Aorta (tissue), 5 donors: ENCODE results near the gene NOVA1. TPM values are rescaled to one million over a fixed set of nuclear protein-coding genes. Genes with fewer than 3 reads are reported as not detected.

Experiments used
- ATAC-seq: fragments of 200-7000 bp; cut with Tn5 transposase; one replicate; pipeline ENCODE4 v1.9.1; 2022; ENCODE audit warnings: moderate library complexity; ENCODE audit not compliant: low FRiP score
- DNase-seq, 2 donors: peaks; one replicate each; pipeline ENCODE4 v3.0.0-alpha.2; 2020
- H3K27ac ChIP-seq, 2 donors: one replicate each; pipeline ENCODE4 v1.5.1; 2013; ENCODE audit warnings: low read length in 2 of 2, mild to moderate bottlenecking in 2 of 2, moderate library complexity in 2 of 2, control low read depth in 1 of 2, inconsistent platforms in 1 of 2, low read depth in 1 of 2
- H3K27me3 ChIP-seq, 2 donors: one replicate each; pipeline ENCODE4 v1.6.1; 2013; ENCODE audit warnings: control low read depth in 1 of 2, low read length in 1 of 2, mild to moderate bottlenecking in 1 of 2, moderate library complexity in 1 of 2; ENCODE audit not compliant: insufficient read depth in 2 of 2, control insufficient read depth in 1 of 2
- H3K36me3 ChIP-seq, 2 donors: one replicate each; pipeline ENCODE4 v1.6.1; 2013; ENCODE audit warnings: control low read depth in 1 of 2, low read length in 1 of 2, mild to moderate bottlenecking in 1 of 2; ENCODE audit not compliant: insufficient read depth in 2 of 2, control insufficient read depth in 1 of 2
- H3K4me1 ChIP-seq, 2 donors: one replicate each; pipeline ENCODE4 v1.6.1; 2013; ENCODE audit warnings: low read length in 2 of 2, control low read depth in 1 of 2, mild to moderate bottlenecking in 1 of 2, moderate library complexity in 1 of 2; ENCODE audit not compliant: insufficient read depth in 2 of 2, control insufficient read depth in 1 of 2
- H3K4me3 ChIP-seq, 2 donors: one replicate each; pipeline ENCODE4 v1.5.1; 2013; ENCODE audit warnings: low read length in 2 of 2, control low read depth in 1 of 2, mild to moderate bottlenecking in 1 of 2
- H3K9me3 ChIP-seq: one replicate; pipeline ENCODE4 v1.6.1; 2013; ENCODE audit warnings: mild to moderate bottlenecking, low read length; ENCODE audit not compliant: control insufficient read depth
- WGBS, 2 donors: extraction: QIAGEN DNeasy Blood & Tissue Kit; methylation state at CpG; one replicate each; pipeline ENCODE4 v1.1.7; 2013; 5-methylcytosine and 5-hydroxymethylcytosine counted together
- intact Hi-C, 2 donors: fragments of 100-400 bp; cut with DNase I; formaldehyde crosslinking; loops; one replicate each; pipeline versions ENCODE4 v1.14.2 to v1.15.0; 2022
- polyA plus RNA-seq, 2 donors: library from polyadenylated mRNA; stranded (reverse); fragments of 200-250 nt; gene quantifications; one replicate each; pipeline ENCODE4 v1.2.3, GENCODE V29; 2013
- total RNA-seq, 2 donors: library from RNA; stranded (reverse); fragmentation: NEBNext Ultra II Directional; extraction: Animal tissue kit (Norgen Biotek cat#: 25700); gene quantifications; one replicate each; pipeline ENCODE4 v1.2.1, GENCODE V29; 2021
- donor health status: healthy with polysubstance abuse.
- donor health status: Bipolar disorder and iron deficiency.
- donor health status: DM: no; HTN: no; CAD: no.
- donor health status: DM: no; HTN: no; CAD: no.
- donor health status: DM: yes; HTN: yes; CAD: no.

Gene NOVA1
- total and polyA plus RNA-seq, 4 donors = 1.5 to 38.7 (median 14.4) TPM

DNA sequence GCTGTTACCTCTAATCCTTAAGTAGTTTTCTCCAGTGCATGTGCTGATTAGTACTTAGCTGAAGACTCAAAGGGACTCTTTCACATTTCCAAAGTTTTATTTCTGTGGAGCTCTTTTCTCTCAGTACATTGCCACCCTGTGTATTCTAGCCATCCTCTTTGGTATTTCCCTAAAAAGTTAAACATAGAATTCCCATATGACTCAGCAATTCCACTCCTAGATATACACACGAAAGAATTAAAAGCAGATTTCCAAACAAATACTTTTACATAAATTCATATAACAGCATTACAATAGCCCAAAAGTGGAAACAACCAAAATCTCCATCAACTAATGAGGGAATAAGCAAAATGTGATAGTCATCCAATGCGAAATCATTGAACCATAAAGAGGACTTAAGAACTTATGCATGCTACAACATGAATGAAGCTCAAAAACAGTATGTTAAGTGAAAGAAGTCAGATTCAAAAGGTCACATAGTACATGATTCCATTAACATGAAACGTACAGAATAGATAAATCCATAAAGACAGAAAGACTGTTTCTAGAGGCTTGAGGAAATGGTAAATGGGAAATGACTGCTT, 9.0 kb upstream of the NOVA1 start:
- 55 to 57% methylated on average over 3 of the region's 3 CpGs for WGBS, 2 donors

DNA sequence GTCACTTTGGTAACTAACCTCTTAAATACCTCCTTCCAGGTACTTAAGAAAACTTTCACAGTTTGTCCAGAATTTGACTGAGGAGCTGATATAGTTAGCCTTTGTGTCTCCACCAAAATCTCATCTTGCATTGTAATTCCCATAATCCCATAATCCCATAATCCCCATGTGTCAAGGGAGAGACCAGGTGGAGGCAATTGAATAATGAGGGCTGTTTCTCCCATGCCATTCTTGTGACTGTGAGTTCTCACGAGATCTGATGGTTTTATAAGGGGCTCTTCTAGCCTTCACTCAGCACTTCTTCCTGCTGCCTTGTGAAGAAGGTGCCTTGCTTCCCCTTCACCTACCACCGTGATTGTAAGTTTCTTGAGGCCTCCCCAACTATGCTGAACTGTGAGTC, 7.8 kb upstream of the NOVA1 start:
- Histone ChIP-seq H3K36me3 (no peaks in the 10 kb centered on the region), H3K9me3 (no peaks in the 10 kb centered on the region), H3K27ac (no peak overlapping the region), H3K27me3 (no peaks in the 10 kb centered on the region), H3K4me1 (no peaks in the 10 kb centered on the region), H3K4me3 (no peak overlapping the region)
- ATAC-seq (no peak), DNase-seq (no peak)
- 81 to 87% methylated on average over 2 of the region's 2 CpGs for WGBS, 2 donors
- intact Hi-C loops = no loop called here

More for the DNA sequence above, 9.0 kb upstream of the NOVA1 start:
- no peaks in the 10 kb centered on the region for H3K9me3 ChIP-seq
- no peak overlapping the region for H3K27ac ChIP-seq
- no peaks in the 10 kb centered on the region for H3K27me3 ChIP-seq
- H3K4me3 ChIP-seq = no peak overlapping the region
- intact Hi-C loops = no loop called here
- H3K36me3 ChIP-seq = no peaks in the 10 kb centered on the region
- H3K4me1 ChIP-seq = no peaks in the 10 kb centered on the region
- ATAC-seq (no peak), DNase-seq (no peak)

DNA sequence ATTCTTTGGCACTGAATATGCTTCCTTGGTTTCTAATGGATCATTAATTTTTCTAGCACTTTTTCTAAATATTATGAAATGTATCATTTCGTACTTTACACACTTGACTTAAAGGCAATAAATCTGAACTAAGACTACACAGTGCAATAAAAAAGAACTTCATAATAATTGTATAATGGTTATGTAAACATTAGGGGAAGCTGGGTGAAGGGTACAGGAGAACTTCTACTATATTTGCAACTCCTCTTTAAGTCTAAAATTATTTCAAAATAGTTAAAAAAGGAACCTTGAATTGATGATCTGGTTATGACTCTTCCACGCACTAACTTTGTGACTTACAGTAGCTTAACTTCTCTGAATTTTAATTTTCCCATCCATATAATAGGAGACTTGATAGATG, 5.1 kb upstream of the NOVA1 start:
- H3K4me1 ChIP-seq = no peaks in the 10 kb centered on the region
- intact Hi-C loops = no loop called here
- ATAC-seq (no peak), DNase-seq (no peak)
- no peaks in the 10 kb centered on the region for H3K9me3 ChIP-seq
- H3K27ac ChIP-seq = no peak overlapping the region
- WGBS, 2 donors = 94% methylated on average over 2 of the region's 2 CpGs
- H3K36me3 ChIP-seq = no peaks in the 10 kb centered on the region
- no peak overlapping the region for H3K4me3 ChIP-seq
- no peaks in the 10 kb centered on the region for H3K27me3 ChIP-seq

DNA sequence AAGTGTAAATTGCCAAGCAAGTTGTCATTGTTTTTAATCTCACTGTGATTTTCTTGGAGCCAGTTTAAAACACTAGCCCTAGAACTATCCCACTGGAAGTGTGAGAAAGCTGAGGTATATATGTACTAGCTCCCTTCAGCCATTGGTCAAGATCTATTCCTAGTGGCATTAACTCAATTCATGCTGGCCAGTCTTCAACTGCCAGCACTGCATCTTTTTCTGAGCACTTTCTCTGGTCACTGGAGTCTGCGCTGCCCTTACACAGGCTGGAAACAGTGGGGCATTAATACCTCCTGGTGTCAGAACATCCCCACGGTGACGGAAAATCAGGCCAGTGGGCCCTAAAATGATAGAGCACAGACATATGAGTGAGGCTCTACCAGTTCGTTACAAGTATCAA, 4.0 kb upstream of the NOVA1 start:
- 71 to 87% methylated on average over 4 of the region's 4 CpGs for WGBS, 2 donors
- Histone ChIP-seq H3K36me3 (no peaks in the 10 kb centered on the region), H3K9me3 (no peaks in the 10 kb centered on the region), H3K4me1 (no peaks in the 10 kb centered on the region), H3K27ac (no peak overlapping the region), H3K27me3 (no peaks in the 10 kb centered on the region), H3K4me3 (no peak overlapping the region)
- intact Hi-C loops = no loop called here
- ATAC-seq = no peak
- DNase-seq = no peak

DNA sequence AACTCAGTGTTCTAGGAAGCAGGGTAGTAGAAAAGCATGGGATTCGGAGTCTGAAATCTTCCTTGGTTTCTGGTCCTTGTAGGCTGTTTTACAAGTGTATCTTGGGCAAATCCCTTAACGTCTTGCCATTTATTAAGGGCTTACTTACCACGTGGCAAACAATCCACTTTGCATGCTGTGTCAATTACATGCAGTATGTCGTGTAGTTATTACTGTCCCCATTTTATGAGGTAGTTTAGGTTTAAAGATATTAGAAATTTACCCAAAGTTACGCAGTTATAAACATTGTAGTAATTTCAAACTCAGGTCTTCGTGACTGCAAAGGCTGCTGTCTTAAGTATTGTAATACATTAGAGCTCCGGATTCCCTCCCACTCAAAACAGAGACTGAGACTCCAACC, 1.5 kb upstream of the NOVA1 start:
- 28 to 40% methylated on average over 7 of the region's 7 CpGs for WGBS, 2 donors
- H3K27ac ChIP-seq = no peak overlapping the region
- no peaks in the 10 kb centered on the region for H3K36me3 ChIP-seq
- H3K27me3 ChIP-seq = no peaks in the 10 kb centered on the region
- peaks cover 0 to 1% of the 10 kb centered on the region in 2 donors for H3K4me1 ChIP-seq
- ATAC-seq = no peak
- intact Hi-C loops = loop anchor here (5.0 kb wide), 3 partner anchors 72 to 207 kb away; no protein-coding TSS in a partner anchor
- DNase-seq = no peak
- H3K4me3 ChIP-seq = peak overlapping the region in 1 of 2 donors; percentile 84
- H3K9me3 ChIP-seq = no peaks in the 10 kb centered on the region

DNA sequence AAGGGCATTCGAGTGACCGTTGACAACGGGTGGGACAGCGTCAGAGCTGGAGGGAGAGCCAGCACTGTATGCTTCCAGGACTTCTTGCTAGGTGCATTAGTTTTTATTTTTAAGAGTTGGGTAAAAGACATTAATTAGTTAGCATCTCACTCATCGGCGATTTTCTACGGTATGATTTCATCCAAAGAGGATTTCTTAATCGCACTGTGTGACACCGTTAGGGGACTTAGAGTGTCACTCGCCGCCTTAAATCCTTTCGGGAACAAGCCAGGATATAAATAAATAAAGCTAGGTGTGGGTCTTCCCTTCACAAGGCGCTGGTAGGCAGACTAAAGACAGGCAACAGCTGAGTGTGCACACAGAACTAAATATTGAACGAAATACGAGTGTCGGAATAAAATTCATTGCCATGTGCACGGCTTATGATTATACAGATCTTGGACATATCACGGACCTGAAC, 869 bp upstream of the NOVA1 start:
- intact Hi-C loops = loop anchor here (5.0 kb wide), 3 partner anchors 71 to 206 kb away; no protein-coding TSS in a partner anchor
- peak overlapping the region; percentile 83 to 84 for H3K4me3 ChIP-seq
- no peaks in the 10 kb centered on the region for H3K9me3 ChIP-seq
- DNase-seq (no peak), ATAC-seq (peak; percentile 11)
- H3K27ac ChIP-seq = peak overlapping the region in 1 of 2 donors; percentile 7
- no peaks in the 10 kb centered on the region for H3K27me3 ChIP-seq
- no peaks in the 10 kb centered on the region for H3K36me3 ChIP-seq
- WGBS, 2 donors = 0 to 1% methylated on average over 18 of the region's 18 CpGs
- peaks cover 0 to 1% of the 10 kb centered on the region in 2 donors for H3K4me1 ChIP-seq

DNA sequence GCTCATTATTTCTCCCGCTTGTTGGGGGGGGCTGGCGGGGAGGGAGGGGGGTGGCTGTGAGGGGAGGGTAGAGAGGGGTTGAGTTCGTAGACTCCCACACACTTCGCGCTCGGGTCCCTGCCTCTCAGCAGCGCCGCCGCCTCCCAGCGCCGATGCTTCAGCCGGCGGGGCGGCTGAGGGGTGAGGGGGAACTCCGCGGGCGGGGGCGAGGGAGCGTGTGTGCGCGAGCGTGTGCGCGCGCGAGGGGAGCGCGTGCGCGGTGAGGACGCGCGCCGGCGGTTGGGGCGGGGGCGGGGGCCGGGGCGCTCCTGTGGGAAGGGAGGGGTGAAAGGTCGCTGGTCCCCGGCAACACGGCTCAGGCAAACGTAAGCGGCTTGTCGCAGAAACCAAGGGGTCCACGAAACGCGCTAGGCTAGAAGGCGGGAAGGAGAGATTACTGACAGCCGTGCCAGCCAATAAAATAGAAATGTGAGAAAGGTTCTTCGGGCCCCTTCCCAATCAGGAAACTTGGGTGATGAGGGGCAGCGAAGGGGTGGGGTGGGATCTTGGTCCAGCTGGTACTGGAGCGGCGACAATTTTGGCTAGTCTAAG, 343 bp upstream of the NOVA1 start:
- 1% methylated on average over 42 to 54 of the region's 54 CpGs for WGBS, 2 donors

DNA sequence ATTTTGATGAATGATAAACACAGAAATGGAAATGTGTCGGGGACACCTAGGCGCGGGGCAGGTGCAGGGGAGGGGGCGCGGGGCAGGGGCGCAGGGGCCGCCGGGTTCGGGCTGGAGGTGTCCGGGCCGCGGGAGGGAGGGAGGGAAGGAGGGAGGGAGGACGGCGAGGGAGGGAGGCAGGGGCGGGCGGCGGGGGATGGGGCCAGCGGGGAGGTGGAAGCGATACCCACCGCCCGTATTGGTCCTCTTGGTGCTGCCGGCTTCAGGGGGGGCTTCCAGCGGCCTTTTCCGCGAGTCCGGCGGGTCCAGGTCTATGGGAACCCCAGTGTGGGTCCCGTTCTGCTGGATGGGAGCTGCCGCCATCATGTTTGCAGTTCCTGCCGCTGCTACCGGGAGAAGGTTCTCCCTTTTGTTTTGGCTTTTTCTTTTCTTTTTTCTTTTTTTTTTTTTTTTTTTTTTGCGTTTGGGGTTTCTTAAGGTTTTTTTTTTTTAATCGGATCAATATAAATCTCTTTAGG, 703 bp downstream of the NOVA1 start:
- H3K36me3 ChIP-seq = no peaks in the 10 kb centered on the region
- no peak for ATAC-seq
- WGBS, 2 donors = 2% methylated on average over 21 to 33 of the region's 33 CpGs
- H3K4me1 ChIP-seq = peaks cover 0 to 1% of the 10 kb centered on the region in 2 donors
- H3K4me3 ChIP-seq = peak overlapping the region; percentile 83 to 84
- no peaks in the 10 kb centered on the region for H3K9me3 ChIP-seq
- DNase-seq = peak; percentile 50 to 78
- no peak overlapping the region for H3K27ac ChIP-seq
- intact Hi-C loops = loop anchor here (5.0 kb wide), 3 partner anchors 70 to 205 kb away; no protein-coding TSS in a partner anchor
- H3K27me3 ChIP-seq = no peaks in the 10 kb centered on the region

More for the DNA sequence above, 343 bp upstream of the NOVA1 start:
- no peaks in the 10 kb centered on the region for H3K9me3 ChIP-seq
- DNase-seq (peak; percentile 85 to 90), ATAC-seq (peak; percentile 93)
- H3K36me3 ChIP-seq = no peaks in the 10 kb centered on the region
- H3K4me3 ChIP-seq = peak overlapping the region; percentile 83 to 84
- intact Hi-C loops = loop anchor here (5.0 kb wide), 3 partner anchors 71 to 206 kb away; no protein-coding TSS in a partner anchor
- peaks cover 0 to 1% of the 10 kb centered on the region in 2 donors for H3K4me1 ChIP-seq
- H3K27ac ChIP-seq = peak overlapping the region in 1 of 2 donors; percentile 7
- no peaks in the 10 kb centered on the region for H3K27me3 ChIP-seq
